Measurements from ENCODE around the gene CHIC2. TPM values are rescaled to one million over a fixed set of nuclear protein-coding genes. Genes with fewer than 3 reads are reported as not detected.

The CHIC2 gene
- 35.3 and 71.5 TPM in 2 replicates for total RNA-seq

GRCh38 chr4:54064317-54065111 is at the start of gene CHIC2:
Gene CHIC2 (minus strand): TSS chr4:54064605. CDS start chr4:54064300, 305 bp downstream.

GRCh38 chr4:54099748-54100574 is 35.6 kb upstream of the CHIC2 start, which contains the start of gene GSX2:
Gene GSX2 (plus strand): TSS chr4:54100163. CDS start chr4:54100345, 182 bp downstream.

Other genes starting within 250 kb of the CHIC2 start
- not detected in 2 replicates for gene GSX2, start 35.6 kb upstream of the CHIC2 start, total RNA-seq
- 159 and 281 TPM in 2 replicates for gene PDGFRA, start 164.7 kb upstream of the CHIC2 start, total RNA-seq

All from epithelial cell of alveolus of lung (primary cell).